ENCODE results near the gene PPP1CA. TPM values are rescaled to one million over a fixed set of nuclear protein-coding genes. Genes with fewer than 3 reads are reported as not detected.

Gene PPP1CA
- total RNA-seq, 3 donors from 2014 or later, result 130 to 239 (median 209) TPM

DNA sequence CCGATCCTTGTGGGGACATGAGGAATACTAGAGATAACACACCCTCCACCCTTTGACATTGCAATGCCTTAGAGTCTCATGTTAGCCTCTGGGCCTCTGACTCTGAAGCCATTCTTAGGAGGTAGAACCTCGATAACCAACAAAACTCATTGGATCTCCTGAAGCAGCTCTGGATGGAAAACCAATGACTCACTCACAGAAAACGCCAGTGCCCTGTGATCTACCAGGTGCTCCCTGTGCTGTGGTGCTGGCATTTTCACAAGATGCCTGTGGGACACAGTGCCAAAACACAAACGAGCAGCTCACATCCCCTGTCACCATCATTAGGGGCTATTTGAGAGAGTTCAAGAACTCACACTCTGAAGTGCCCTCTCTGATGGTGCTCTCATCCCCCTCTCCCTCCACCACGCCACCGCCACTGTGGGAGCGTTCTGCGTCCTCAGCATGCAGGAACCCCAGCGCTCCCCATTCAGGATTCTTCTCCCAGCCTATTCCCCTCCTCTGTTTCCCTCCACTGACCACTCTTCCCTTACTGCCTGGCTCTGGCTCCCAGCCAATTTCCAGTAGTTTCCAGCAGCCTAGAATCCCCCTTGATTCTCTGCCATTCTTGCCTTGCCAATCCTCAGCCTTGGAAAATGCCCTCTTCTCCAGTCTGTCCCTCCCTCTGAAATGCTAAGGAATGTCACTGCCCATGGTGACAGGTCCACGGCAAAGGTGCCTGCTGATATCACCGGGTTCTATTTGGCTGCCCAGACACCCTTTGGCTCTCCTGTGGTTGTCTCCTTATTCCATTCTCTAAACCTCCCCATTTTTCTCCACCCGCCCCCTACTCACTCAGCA lies 43.6 kb downstream of the PPP1CA start:
- TF ChIP-seq, protein P1, sequence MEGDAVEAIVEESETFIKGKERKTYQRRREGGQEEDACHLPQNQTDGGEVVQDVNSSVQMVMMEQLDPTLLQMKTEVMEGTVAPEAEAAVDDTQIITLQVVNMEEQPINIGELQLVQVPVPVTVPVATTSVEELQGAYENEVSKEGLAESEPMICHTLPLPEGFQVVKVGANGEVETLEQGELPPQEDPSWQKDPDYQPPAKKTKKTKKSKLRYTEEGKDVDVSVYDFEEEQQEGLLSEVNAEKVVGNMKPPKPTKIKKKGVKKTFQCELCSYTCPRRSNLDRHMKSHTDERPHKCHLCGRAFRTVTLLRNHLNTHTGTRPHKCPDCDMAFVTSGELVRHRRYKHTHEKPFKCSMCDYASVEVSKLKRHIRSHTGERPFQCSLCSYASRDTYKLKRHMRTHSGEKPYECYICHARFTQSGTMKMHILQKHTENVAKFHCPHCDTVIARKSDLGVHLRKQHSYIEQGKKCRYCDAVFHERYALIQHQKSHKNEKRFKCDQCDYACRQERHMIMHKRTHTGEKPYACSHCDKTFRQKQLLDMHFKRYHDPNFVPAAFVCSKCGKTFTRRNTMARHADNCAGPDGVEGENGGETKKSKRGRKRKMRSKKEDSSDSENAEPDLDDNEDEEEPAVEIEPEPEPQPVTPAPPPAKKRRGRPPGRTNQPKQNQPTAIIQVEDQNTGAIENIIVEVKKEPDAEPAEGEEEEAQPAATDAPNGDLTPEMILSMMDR (IDR thresholded peaks at IDR 0.05), result no peak
- intact Hi-C loops (cut with DNase I, micrococcal nuclease), result no loop called here
- Histone ChIP-seq H3K4me3 (no peak overlapping the region), H3K4me1 (ENCODE audit: low read depth) (peaks cover 35% of the 10 kb centered on the region), H3K9me3 (no peaks in the 10 kb centered on the region), H3K36me3 (ENCODE audit: low read depth) (no peaks in the 10 kb centered on the region)
- ATAC-seq (no peak), DNase-seq (peak in 2 of 3 donors; percentile 10 to 22)

DNA sequence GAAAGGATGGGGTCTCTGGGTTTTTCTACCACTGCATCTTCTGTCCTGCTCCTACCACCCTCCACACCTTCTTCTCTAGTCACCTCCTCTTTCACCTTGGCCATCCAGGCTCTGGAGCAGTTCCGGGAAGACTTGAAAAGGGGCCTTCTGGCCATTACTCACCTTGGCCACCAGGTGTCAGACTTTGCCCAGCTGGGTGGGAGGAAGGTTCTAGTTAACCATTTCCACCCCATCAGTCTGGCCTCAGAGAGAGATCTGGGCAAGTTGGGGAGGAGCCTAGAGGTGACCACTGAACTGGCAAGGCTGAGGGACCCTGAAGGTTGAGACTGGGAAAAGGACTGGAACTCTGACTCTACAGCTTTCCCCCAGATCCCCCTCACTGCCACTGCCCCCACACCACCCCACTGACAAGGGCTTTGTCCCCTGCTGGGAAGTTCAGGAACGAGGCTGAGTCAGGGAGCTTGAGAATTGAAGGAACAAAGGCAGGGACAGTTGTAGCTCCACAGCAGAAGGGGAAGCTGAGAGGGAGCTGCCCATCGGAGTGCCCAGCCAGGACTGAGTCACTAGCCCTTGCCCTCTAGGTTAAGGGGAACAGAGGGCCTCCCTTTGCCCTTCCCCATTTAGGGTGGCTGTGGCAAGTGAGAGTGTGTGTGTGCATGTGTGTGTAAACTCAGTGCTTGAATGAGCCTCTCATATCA lies 44.6 kb downstream of the PPP1CA start:
- Histone ChIP-seq H3K9me3 (no peaks in the 10 kb centered on the region), H3K36me3 (ENCODE audit: low read depth) (no peaks in the 10 kb centered on the region), H3K4me1 (ENCODE audit: low read depth) (peaks cover 42% of the 10 kb centered on the region), H3K4me3 (no peak overlapping the region)
- peak in 2 of 3 donors; percentile 76 for DNase-seq
- peak; percentile 49 for ATAC-seq
- TF ChIP-seq, protein P1 (IDR thresholded peaks at IDR 0.05), result peak; percentile 81
- intact Hi-C loops (cut with DNase I, micrococcal nuclease), result no loop called here

DNA sequence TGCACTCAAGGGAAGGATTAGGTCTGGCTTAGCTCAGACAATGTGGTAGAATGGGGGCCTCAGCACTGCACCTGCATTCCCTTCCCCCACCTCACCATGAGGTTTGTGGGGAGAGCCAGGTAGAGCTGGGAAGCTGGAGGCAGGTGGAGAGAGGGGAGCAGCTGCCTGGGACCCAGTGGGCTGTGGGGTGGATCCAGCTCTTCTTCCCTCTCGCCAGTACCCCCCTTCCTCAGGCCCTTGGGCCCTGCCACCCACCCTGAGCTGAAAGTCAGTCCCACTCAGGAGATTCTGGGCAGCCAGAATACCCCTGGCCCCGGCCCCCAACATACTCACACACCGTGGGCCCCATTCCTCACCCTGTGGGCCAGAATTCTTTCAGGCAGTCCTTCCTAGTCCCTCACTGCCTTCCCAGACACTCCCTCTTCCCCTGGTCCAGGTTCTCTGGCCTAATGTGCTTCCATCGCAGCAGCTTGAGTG lies 45.2 kb downstream of the PPP1CA start:
- Histone ChIP-seq H3K4me1 (ENCODE audit: low read depth) (peaks cover 47% of the 10 kb centered on the region), H3K36me3 (ENCODE audit: low read depth) (no peaks in the 10 kb centered on the region), H3K9me3 (no peaks in the 10 kb centered on the region), H3K4me3 (no peak overlapping the region)
- TF ChIP-seq, protein P1 (IDR thresholded peaks at IDR 0.05), result no peak
- DNase-seq (peak in 2 of 3 donors; percentile 54 to 64), ATAC-seq (no peak)
- intact Hi-C loops (cut with DNase I, micrococcal nuclease), result no loop called here

DNA sequence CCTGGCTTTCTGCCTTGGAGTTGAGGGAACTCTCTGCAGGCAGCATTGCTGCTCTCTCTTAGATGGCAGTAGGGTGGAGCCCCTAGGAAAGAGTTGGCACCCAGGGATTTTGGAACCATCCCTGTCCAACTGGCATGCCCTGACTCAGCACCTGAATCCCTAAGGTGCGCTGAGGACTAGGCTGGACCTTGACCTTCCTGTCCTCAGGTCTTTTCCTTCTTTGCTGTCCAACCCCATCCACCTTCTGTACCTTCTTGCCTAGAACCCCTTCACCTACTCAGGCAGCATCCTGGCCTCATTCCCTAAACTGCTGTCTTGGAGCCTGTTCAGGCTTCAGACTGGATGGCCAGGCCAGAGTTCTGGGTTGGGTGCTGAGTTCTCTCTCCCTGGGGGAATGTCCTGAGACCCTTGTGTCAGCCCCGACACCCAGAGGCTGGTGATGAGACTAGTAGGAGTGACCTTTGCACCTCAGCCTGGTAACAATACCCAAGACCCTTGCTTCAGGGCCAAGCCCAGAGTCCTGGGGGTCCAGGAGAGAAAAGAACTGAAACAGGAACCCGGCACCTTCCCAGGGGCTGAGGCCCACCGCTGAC lies 45.8 kb downstream of the PPP1CA start:
- intact Hi-C loops (cut with DNase I, micrococcal nuclease), result no loop called here
- peak; percentile 8 for ATAC-seq
- H3K9me3 ChIP-seq, result no peaks in the 10 kb centered on the region
- TF ChIP-seq, protein P1 (IDR thresholded peaks at IDR 0.05), result no peak
- no peak overlapping the region for H3K4me3 ChIP-seq
- H3K4me1 ChIP-seq (ENCODE audit: low read depth), result peaks cover 53% of the 10 kb centered on the region
- DNase-seq, result peak; percentile 42 to 53 (median 49)
- no peaks in the 10 kb centered on the region for H3K36me3 ChIP-seq (ENCODE audit: low read depth)

DNA sequence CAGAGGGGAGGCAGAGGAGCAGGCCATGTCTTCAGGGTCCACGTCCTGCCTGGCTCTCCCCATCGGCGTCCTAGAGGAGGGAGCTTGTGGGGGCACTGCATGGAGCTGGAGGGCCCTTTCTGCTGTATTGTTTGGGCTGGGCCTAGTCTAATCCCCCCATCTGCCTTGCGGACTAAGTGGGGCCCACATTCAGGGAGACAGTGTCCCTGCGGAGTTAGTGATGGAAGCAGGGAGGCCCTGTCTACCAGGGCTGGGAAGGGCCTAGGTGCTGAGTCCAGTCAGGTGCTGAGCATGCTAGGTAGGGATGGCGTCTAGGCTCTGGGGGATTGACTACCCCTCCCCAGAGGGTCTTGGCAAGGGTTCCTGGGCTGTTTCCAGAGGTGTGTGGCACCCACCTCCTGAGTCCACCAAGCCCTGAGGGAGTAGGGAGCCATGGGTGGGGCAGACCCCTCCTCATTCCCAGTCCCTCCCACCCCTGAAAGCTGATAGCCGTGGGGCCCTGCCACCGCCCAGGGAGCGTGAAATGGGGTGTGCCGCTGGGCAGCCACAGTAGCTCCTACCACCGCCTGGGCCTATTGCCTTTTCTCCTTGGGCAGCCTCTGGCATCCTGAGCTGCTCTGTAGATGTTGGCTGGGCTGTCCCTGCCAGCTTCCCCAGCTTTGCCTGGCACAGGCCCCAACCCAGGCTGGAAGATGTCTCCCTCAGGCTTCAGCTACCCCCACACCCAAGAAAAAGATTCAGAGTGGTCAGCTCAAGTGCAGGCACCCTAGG lies 46.5 kb downstream of the PPP1CA start:
- ATAC-seq (no peak), DNase-seq (peak; percentile 45 to 65 (median 63))
- H3K4me1 ChIP-seq (ENCODE audit: low read depth), result peaks cover 57% of the 10 kb centered on the region
- no peak overlapping the region for H3K4me3 ChIP-seq
- intact Hi-C loops (cut with DNase I, micrococcal nuclease), result no loop called here
- TF ChIP-seq, protein P1 (IDR thresholded peaks at IDR 0.05), result no peak
- H3K36me3 ChIP-seq (ENCODE audit: low read depth), result no peaks in the 10 kb centered on the region
- no peaks in the 10 kb centered on the region for H3K9me3 ChIP-seq
